Activated naive CD8-positive, alpha-beta T cell treated with anti-CD3 and anti-CD28 coated beads, Interleukin-2, amount 50 U/mL, for 16 hours (primary cell): ENCODE results near the gene HAPSTR1.
"Not testable (repeated sequence)": the region's sequence is repeated elsewhere in the genome, so short reads cannot be mapped to it uniquely, and the experiment has no call there.

Experiments
- DNase-seq: peaks from one replicate; pipeline ENCODE4 v3.0.0-alpha.2; 2020; ENCODE audit warnings: low read depth, low spot score

Gene HAPSTR1, protein sequence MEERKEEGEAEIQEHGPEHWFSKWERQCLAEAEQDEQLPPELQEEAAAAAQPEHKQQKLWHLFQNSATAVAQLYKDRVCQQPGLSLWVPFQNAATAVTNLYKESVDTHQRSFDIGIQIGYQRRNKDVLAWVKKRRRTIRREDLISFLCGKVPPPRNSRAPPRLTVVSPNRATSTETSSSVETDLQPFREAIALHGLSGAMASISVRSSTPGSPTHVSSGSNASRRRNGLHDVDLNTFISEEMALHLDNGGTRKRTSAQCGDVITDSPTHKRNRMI

DNA sequence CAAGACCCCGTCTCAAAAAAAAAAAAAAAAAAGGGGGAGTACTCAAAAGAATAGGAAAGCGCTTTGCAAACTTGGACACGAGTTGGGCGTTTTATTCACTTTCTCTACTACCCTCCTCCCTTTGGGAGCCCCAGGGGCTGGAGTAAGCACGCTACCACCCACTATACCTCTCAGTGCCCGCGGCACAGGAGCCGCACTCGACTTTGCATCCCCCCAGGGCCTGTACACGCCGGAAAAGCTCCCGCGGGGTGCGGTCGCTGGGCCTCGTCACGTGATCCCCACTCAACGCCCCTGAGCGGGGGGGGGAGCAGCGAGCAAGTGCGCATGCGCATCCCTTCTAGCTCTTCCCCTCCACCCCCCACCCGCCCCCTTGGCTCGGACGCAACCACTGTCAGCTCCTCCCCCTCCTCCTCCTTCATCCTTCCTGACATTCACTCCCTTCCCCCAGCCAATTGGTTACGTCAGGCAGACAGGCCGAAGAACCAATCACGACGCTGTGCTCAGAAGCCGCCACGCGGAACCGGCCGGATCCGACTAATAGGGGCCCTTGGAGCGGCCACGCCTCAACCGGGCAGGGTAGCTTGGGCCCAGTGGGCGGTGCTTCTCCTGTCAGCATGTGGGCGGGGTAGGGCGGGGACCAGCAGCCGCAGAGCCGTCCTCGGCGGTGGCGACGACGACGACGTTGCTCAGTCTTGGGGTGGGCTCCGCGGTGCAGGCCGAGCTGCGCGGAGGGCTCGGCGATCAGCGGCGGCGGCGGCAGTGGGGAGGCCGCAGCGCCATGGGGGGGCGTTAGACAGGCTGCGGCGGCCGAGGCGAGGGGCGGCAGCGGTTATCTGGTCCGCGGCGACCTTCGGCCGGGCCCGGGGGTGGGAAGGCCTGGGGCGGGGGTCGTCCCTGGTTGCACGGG is at the start of gene HAPSTR1:
Gene HAPSTR1, plus strand, starts transcription at position 685 of the 907 bp plus-strand sequence. CDS start 401 bp downstream, outside the sequence.
- peak; percentile 99 for DNase-seq

DNA sequence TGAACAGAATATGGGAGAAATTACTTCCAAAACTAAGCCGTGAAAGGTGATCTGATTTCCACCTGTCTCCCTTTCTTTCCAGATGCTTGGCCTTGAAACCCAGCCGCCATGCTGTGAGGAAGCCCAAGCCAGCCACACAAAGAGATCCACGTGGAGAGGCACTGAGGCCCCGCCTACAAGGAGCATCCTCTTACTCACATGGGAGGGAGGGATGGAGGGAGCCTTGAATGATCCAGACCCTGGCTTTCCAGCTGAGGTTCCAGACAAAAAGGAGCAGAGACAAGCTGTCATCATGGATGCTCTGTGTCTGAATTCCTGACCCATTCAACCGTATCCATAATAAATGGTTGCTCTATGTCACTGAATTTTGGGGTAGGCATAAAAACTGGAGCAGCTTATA is 48.9 kb upstream of the HAPSTR1 start:
- no peak for DNase-seq

GRCh38 chr16:9042964-9043680 is 48.3 kb upstream of the HAPSTR1 start:
- DNase-seq, result no peak

DNA sequence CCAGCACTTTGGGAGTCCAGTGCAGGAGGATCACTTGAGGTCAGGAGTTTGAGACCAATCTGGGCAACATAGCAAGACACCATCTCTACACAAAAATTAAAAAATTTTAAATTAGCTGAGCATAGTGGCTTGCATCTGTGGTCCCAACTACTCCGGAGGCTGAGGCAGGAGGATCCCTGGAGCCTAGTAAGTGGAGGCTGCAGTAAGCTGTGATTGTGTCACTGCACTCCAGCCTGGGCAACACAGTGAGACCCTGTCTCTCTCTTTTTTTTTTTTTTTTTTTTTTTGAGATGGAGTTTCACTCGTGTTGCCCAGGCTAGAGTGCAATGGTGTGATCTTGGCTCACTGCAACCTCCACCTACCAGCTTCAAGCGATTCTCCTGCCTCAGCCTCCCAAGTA is 45.9 kb upstream of the HAPSTR1 start:
- not testable (repeated sequence) for DNase-seq

DNA sequence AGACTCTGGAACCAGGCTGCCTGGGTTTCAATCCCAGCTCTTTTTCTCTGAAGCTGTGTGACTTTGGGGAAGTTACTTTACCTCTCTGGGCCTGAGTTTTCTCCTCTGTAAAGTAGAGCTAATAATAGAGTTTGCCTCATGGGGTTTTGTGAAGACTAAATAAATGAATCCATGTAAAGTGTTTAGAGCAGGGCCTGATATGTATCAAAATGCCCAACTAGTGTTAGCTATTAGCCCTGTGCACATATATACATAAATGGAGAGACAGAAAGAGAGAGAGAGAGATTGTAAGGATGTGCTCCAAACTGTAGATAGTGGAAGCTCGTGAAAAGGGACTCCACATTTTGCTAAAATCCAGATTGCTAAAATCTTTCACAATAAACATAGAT is 44.8 kb upstream of the HAPSTR1 start:
- no peak for DNase-seq

DNA sequence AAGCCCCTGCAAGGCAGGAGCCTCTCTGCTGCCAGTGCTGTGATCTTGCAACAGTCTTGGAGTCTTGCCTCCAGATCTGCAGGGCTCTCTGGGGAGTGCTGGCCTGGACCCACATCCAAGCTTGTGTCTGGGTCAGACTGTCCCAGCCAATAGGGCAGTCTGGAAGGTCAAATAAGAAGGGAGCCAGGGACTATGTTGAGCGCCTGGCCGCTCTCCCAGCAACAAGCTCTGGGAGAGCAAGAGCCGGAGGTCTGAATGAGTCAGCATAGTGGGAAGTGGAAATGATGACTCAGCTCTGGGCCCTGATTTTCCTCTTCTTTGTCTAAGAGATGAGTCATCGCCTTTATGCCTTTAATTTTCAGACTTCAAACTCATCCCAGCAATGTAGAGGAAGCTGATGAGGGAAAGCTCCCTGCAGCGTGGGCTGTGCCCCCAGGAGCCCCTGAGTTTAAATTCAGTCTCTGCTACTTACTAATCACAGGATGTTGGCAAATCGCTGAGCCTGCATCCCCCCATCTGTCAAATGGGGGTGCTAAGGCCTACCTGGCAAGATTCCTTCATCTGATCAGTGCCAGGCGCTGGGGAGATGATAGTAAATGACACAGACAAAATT is 43.6 kb upstream of the HAPSTR1 start:
- DNase-seq, result no peak

DNA sequence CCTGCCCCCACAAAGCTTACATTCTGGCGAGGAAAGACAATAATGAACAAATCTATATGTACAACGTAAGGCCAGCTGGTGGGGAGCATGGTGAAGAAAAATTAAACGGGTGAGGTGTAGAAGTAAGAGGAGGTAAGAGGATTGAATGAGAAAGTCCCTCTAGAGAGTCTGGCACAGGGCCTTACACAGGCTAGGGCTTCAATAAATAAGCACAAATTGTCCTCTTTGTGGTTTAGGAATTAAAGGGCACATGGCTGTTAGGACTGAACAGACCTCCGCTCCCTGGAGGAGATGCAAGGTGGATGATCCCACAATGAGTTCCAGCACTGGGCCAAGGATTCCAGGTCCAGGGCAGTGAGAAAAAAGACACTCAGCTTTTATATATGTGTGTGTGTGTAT is 43.1 kb upstream of the HAPSTR1 start:
- no peak for DNase-seq

DNA sequence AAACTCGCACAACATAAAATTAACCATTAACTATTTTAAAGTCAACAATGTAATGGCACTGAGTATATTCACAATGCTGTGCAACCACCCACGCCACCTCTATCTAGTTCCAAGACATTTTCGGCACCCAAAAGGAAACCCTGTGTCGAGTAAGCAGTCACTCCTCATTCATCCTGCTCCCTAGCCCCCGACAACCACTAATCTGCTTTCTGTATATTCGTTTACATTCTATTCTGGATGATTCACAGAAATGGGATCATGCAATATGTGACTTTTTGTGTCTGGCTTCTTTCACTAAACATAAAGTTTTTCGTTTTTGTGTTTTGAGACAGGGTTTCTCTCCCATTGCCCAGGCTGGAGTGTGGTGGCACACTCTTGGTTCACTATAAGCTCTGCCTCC is 42.2 kb upstream of the HAPSTR1 start:
- no peak for DNase-seq

- DNase-seq, result no peak
These were observed 41.2 kb upstream of the HAPSTR1 start for GRCh38 chr16:9050102-9050830.

GRCh38 chr16:9053006-9053601 is 38.3 kb upstream of the HAPSTR1 start:
- no peak for DNase-seq

DNA sequence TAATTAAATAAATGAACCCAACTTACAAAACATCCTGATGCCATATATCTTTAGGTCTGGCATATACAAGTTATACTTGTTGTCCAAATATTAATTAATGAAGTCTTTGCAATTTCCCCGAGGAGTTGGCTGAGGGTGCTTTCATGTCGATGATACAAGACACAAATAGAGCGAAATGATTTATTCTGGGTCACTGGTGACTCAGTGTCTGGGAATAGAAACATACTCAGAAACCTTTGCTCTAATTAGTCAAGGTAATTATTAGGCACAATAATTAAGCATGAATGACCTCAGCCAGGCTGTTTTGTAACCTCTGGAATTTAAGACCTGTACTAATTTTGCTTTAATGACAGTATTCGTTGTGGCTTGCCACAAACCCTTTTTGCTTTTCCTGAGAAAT is 37.0 kb upstream of the HAPSTR1 start:
- no peak for DNase-seq

GRCh38 chr16:9055115-9055514 is 36.3 kb upstream of the HAPSTR1 start:
- no peak for DNase-seq

DNA sequence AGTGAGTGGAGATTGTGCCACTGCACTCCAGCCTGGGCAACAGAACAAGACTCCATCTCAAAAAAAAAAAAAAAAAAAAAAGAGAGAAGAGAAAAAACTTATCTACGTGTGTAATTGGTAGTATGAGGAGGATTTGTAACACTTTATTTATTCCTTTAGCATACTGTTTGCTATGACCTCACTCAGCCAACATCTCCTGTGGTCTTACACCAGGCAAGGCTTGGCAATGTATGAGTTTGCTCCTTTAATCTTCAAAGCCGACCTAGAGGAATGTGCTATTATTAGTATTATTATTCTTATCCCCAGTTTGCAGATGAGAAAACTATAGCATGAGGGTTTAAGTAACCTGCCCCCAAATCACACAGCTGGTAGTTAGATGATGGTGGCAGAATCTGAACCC is 35.8 kb upstream of the HAPSTR1 start:
- no peak for DNase-seq

GRCh38 chr16:9056061-9056460 is 35.4 kb upstream of the HAPSTR1 start:
- DNase-seq, result no peak

- no peak for DNase-seq
These were observed 33.2 kb upstream of the HAPSTR1 start for GRCh38 chr16:9058211-9058610.

- DNase-seq, result no peak
These were observed 31.2 kb upstream of the HAPSTR1 start for GRCh38 chr16:9060225-9060624.

DNA sequence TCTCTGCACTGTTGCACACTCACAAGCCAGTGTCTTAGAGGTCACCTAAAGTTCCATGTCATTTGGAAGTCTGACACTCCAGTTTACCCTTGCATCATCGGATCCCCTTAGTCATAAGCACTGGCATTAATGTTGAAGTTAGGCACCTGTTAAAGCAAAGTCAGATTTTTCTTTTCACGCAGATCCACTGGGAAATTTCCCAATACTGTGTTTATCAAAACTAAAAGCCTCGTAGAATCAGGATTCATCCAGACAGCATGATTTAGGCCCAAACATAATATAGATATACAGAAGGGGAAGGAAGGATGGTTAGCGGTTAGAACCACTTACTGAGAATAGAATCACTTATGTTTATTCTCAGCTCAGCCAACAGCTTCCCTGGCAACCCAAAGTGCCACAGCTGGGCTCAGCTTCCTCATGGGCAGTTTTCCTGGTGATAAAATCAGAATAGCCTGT is 30.1 kb upstream of the HAPSTR1 start:
- no peak for DNase-seq

DNA sequence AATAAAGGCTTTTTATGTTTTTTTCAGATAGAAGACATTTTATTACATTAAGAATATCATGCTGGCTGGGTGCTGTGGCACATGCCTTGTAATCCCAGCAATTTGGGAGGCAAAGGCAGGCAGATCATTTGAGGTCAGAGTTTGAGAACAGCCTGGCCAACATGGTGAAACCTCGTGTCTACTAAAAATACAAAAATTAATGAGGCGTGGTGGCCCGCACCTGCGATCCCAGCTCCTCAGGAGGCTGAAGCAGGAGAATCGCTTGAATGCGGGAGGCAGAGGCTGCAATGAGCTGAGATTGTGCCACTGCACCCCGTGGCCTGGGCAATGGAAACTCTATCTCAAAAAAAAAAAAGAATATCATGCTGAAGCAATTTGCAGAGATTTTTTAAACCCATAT is 29.1 kb upstream of the HAPSTR1 start:
- DNase-seq, result no peak

DNA sequence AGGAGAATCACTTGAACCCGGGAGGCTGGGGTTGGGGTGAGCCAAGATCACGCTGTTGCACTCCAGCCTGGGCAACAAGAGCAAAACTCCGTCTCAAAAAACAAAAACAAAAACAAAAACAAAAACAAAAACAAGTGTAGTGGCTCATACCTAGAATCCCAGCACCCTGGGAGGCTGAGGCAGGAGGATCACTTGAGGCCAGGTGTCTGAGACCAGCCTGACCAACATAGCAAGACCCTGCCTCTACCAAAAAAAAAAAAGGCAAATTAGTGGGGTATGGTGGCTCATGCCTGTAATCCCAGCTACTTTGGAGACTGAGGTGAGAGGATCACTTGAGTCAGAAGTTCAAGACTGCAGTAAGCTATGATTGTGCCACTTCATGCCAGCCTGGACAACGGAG is 26.4 kb upstream of the HAPSTR1 start:
- no peak for DNase-seq

DNA sequence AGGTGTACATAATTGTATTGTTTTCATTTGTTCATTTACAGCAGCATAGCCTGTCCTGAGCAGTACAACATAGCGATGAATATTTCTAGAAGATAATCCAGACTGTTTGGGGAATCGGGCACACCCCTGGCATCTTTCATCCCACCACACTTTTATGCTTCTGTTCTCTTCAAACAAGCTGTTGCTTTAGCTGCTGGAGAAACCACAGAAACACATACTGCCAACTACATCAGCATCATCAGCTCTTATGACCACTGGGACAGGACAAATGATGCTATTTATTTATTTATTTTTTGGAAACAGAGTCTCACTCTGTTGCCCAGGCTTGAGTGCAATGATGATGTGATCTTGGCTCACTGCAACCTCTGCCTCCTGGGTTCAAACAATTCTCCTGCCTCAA is 22.6 kb upstream of the HAPSTR1 start:
- no peak for DNase-seq

DNA sequence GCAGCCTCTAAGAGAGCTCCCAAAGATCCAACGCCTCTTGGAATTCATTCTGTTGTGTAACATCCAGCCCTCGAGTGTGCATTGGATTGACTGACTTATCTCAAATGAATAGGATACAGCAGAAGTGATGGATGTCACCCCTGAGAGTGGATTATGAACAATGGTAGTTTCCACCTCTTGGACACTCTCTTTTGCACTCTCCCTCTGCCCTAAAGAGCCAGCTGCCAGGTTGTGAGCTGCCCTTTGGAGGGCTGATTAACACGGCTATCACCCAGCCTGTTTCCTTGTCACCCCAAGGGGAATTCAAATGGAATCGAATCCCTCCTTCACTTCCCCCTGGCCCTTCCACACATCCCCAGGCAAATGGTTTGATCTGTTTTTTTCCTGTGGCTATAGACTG is 21.2 kb upstream of the HAPSTR1 start:
- no peak for DNase-seq
